Breast epithelium (tissue), 3 donors: ENCODE data around the gene SLC34A1.

Source experiments
- POLR2A ChIP-seq: fragments of 450-650 bp; IDR thresholded peaks from one replicate; pipeline ENCODE4 v1.6.1; 2016; ENCODE audit warnings: antibody characterized with exemption, mild to moderate bottlenecking, moderate library complexity
- POLR2AphosphoS5 ChIP-seq, 3 donors: sonication (generic); formaldehyde crosslinking; IDR thresholded peaks; one replicate each; pipeline ENCODE4 v1.6.1; 2017; ENCODE audit warnings: antibody characterized with exemption in 3 of 3
- TF ChIP-seq, protein P1 (sequence below), 3 donors: fragments of 450-650 bp; IDR thresholded peaks; one replicate each; pipeline ENCODE4 v1.5.1; 2016 to 2017; ENCODE audit warnings: antibody characterized with exemption in 3 of 3, mild to moderate bottlenecking in 3 of 3, moderate library complexity in 3 of 3

DNA sequence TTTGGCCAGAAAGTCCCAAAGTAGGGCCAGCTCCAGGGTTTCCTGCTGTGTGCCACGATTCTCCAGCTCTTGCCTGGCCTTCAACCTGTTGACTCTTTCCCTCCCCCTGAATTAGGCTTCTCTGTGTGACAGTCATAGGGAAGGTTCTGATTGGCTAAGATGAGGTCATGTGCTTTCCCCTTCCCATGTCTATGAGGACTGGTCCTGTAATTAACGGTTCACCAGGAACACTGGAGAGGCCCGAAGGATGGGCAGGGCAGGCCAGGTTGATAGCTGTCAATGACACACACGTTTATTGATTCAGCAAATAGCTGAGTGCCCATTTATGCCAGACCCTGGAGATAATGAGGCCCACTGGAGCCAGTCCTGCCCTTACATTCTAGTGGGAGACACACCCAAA is 53.4 kb downstream of the SLC34A1 start:
- no peak for TF ChIP-seq POLR2A
- TF ChIP-seq POLR2AphosphoS5 (IDR thresholded peaks at IDR 0.05), result no peak
- TF ChIP-seq, protein P1, sequence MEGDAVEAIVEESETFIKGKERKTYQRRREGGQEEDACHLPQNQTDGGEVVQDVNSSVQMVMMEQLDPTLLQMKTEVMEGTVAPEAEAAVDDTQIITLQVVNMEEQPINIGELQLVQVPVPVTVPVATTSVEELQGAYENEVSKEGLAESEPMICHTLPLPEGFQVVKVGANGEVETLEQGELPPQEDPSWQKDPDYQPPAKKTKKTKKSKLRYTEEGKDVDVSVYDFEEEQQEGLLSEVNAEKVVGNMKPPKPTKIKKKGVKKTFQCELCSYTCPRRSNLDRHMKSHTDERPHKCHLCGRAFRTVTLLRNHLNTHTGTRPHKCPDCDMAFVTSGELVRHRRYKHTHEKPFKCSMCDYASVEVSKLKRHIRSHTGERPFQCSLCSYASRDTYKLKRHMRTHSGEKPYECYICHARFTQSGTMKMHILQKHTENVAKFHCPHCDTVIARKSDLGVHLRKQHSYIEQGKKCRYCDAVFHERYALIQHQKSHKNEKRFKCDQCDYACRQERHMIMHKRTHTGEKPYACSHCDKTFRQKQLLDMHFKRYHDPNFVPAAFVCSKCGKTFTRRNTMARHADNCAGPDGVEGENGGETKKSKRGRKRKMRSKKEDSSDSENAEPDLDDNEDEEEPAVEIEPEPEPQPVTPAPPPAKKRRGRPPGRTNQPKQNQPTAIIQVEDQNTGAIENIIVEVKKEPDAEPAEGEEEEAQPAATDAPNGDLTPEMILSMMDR (IDR thresholded peaks at IDR 0.05), result no peak
